Inflammatory macrophage treated with lipopolysaccharide for 1 hour (primary cell): ENCODE measurements around the gene SLC7A5.
"Not testable (repeated sequence)": the region's sequence is repeated elsewhere in the genome, so short reads cannot be mapped to it uniquely, and the experiment has no call there.

Source experiments
- DNase-seq, 2 donors: peaks; one replicate each; pipeline ENCODE4 v3.0.0-alpha.2; 2020 to 2022

The SLC7A5 gene

GRCh38 chr16:87860553-87861299 lies 8.6 kb downstream of the SLC7A5 start:
- no peak for DNase-seq

GRCh38 chr16:87858151-87858993 lies 10.9 kb downstream of the SLC7A5 start:
- DNase-seq = not testable (repeated sequence)

- no peak for DNase-seq
Measured at GRCh38 chr16:87856791-87857228, 12.5 kb downstream of the SLC7A5 start.

- DNase-seq = peak in 1 of 2 donors; percentile 47
Measured at GRCh38 chr16:87855852-87856715, 13.2 kb downstream of the SLC7A5 start.

- no peak for DNase-seq
Measured at GRCh38 chr16:87854907-87855683, 14.2 kb downstream of the SLC7A5 start.

- no peak for DNase-seq
Measured at GRCh38 chr16:87854053-87854906, 15.0 kb downstream of the SLC7A5 start.

- DNase-seq = peak; percentile 94 to 95
Measured at GRCh38 chr16:87853411-87854052, 15.8 kb downstream of the SLC7A5 start.

GRCh38 chr16:87851601-87852000 lies 17.7 kb downstream of the SLC7A5 start:
- DNase-seq = no peak

GRCh38 chr16:87851141-87851587 lies 18.1 kb downstream of the SLC7A5 start:
- no peak for DNase-seq

- peak in 1 of 2 donors; percentile 70 for DNase-seq
Measured at GRCh38 chr16:87850009-87851006, 19.0 kb downstream of the SLC7A5 start.

GRCh38 chr16:87849419-87850008 lies 19.8 kb downstream of the SLC7A5 start:
- DNase-seq = no peak

- DNase-seq = no peak
Measured at GRCh38 chr16:87848676-87849345, 20.5 kb downstream of the SLC7A5 start.

- no peak for DNase-seq
Measured at GRCh38 chr16:87847785-87848675, 21.3 kb downstream of the SLC7A5 start.

- DNase-seq = no peak
Measured at GRCh38 chr16:87847467-87847784, 21.9 kb downstream of the SLC7A5 start.

- DNase-seq = no peak
Measured at GRCh38 chr16:87846705-87847466, 22.4 kb downstream of the SLC7A5 start.

GRCh38 chr16:87845807-87846619 lies 23.3 kb downstream of the SLC7A5 start:
- DNase-seq = no peak
